NCI-H1930 (cell line): ENCODE data around the gene HSD17B7.
"Not testable (repeated sequence)": the region's sequence is repeated elsewhere in the genome, so short reads cannot be mapped to it uniquely, and the experiment has no call there.

Experiments
- DNase-seq, 2 experiments: peaks; one replicate each; lab custom pipeline; 2025; lab: John Stamatoyannopoulos, UW

The HSD17B7 gene

GRCh38 chr1:162790303-162790984 lies at the start of gene HSD17B7:
Gene HSD17B7 (plus strand): TSS chr1:162790702. CDS start chr1:162790801, 99 bp downstream.
- peak; percentile 80 to 81 for DNase-seq

GRCh38 chr1:162740755-162741154 lies 49.7 kb upstream of the HSD17B7 start:
- DNase-seq: no peak

- no peak for DNase-seq
These were observed 48.9 kb upstream of the HSD17B7 start for GRCh38 chr1:162741574-162741973.

GRCh38 chr1:162746264-162746942 lies 44.1 kb upstream of the HSD17B7 start:
- not testable (repeated sequence) for DNase-seq

- no peak for DNase-seq
These were observed 37.4 kb upstream of the HSD17B7 start for GRCh38 chr1:162753001-162753658.

GRCh38 chr1:162753998-162754585 lies 36.4 kb upstream of the HSD17B7 start:
- DNase-seq: no peak

GRCh38 chr1:162755306-162755705 lies 35.2 kb upstream of the HSD17B7 start:
- DNase-seq: no peak

GRCh38 chr1:162756523-162756922 lies 34.0 kb upstream of the HSD17B7 start:
- DNase-seq: no peak

GRCh38 chr1:162757476-162757875 lies 33.0 kb upstream of the HSD17B7 start:
- no peak for DNase-seq

- DNase-seq: no peak
These were observed 24.7 kb upstream of the HSD17B7 start for GRCh38 chr1:162765788-162766187.

- no peak for DNase-seq
These were observed 17.8 kb upstream of the HSD17B7 start for GRCh38 chr1:162772571-162773154.

GRCh38 chr1:162774007-162774406 lies 16.5 kb upstream of the HSD17B7 start:
- DNase-seq: no peak

- DNase-seq: no peak
These were observed 11.5 kb upstream of the HSD17B7 start for GRCh38 chr1:162779043-162779442.

- no peak for DNase-seq
These were observed 7.8 kb upstream of the HSD17B7 start for GRCh38 chr1:162782671-162783070.

- not testable (repeated sequence) for DNase-seq
These were observed 5.6 kb upstream of the HSD17B7 start for GRCh38 chr1:162784926-162785325.

- DNase-seq: not testable (repeated sequence)
These were observed 1.7 kb upstream of the HSD17B7 start for GRCh38 chr1:162788783-162789182.

- not testable (repeated sequence) for DNase-seq
These were observed 469 bp downstream of the HSD17B7 start for GRCh38 chr1:162790985-162791357.

- not testable (repeated sequence) for DNase-seq
These were observed 3.8 kb downstream of the HSD17B7 start for GRCh38 chr1:162794284-162794683.

GRCh38 chr1:162796617-162797279 lies 6.2 kb downstream of the HSD17B7 start:
- not testable (repeated sequence) for DNase-seq

- DNase-seq: peak in 1 of 2 experiments; percentile 1
These were observed 9.7 kb downstream of the HSD17B7 start for GRCh38 chr1:162799995-162800830.

GRCh38 chr1:162807503-162807902 lies 17.0 kb downstream of the HSD17B7 start:
- not testable (repeated sequence) for DNase-seq
